Effector memory CD4-positive, alpha-beta T cell (primary cell): ENCODE data around the gene BAG3.

Experiments
- DNase-seq, 3 donors: peaks; one replicate each; pipeline ENCODE4 v3.0.0-alpha.2; 2020
- H3K27ac ChIP-seq: 2 replicates; pipeline ENCODE4 v1.7.0; 2013; ENCODE audit warnings: mild to moderate bottlenecking, low read length, moderate library complexity; ENCODE audit not compliant: insufficient read depth, poor library complexity, severe bottlenecking
- H3K27me3 ChIP-seq: replicated peaks from 2 replicates; pipeline ENCODE4 v1.7.0; 2013; ENCODE audit warnings: mild to moderate bottlenecking, low read length; ENCODE audit not compliant: insufficient read depth, control insufficient read depth, poor library complexity, severe bottlenecking
- H3K36me3 ChIP-seq: 2 replicates; pipeline ENCODE4 v1.7.0; 2013; ENCODE audit warnings: mild to moderate bottlenecking, low read length, moderate library complexity; ENCODE audit not compliant: control insufficient read depth, insufficient read depth
- H3K4me1 ChIP-seq: 2 replicates; pipeline ENCODE4 v1.7.0; 2013; ENCODE audit warnings: low read length, mild to moderate bottlenecking; ENCODE audit not compliant: control insufficient read depth, insufficient read depth, poor library complexity, severe bottlenecking
- H3K4me3 ChIP-seq: 2 replicates; pipeline ENCODE4 v1.7.0; 2013; ENCODE audit warnings: low read length, low read depth, mild to moderate bottlenecking; ENCODE audit not compliant: insufficient read depth, poor library complexity, severe bottlenecking
- H3K9me3 ChIP-seq: 2 replicates; pipeline ENCODE4 v1.7.0; 2013; ENCODE audit warnings: mild to moderate bottlenecking, low read length, moderate library complexity; ENCODE audit not compliant: control insufficient read depth

The BAG3 gene

DNA sequence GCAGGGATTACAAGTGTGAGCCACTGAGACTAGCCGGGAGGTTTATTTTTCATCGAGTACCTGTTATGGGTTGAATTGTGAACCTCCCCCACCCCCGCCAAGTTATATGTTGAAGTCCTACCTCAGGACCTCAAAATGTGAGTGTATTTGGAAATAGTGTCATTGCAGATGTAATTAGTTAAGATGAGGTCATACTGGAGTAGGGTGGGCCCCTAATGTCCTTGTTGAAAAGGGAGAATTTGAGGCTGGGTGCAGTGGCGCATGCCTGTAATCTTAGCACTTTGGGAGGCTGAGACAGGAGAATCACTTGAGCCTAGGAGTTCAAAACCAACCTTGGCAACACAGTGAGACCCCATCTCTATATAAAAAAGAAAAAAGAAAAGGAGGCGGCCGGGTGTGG lies 10.8 kb upstream of the BAG3 start:
- Histone ChIP-seq H3K27me3 (no peaks in the 10 kb centered on the region), H3K4me1 (peaks cover 18% of the 10 kb centered on the region), H3K9me3 (peaks cover 4% of the 10 kb centered on the region), H3K4me3 (no peak overlapping the region), H3K36me3 (no peaks in the 10 kb centered on the region), H3K27ac (no peak overlapping the region)
- no peak for DNase-seq

DNA sequence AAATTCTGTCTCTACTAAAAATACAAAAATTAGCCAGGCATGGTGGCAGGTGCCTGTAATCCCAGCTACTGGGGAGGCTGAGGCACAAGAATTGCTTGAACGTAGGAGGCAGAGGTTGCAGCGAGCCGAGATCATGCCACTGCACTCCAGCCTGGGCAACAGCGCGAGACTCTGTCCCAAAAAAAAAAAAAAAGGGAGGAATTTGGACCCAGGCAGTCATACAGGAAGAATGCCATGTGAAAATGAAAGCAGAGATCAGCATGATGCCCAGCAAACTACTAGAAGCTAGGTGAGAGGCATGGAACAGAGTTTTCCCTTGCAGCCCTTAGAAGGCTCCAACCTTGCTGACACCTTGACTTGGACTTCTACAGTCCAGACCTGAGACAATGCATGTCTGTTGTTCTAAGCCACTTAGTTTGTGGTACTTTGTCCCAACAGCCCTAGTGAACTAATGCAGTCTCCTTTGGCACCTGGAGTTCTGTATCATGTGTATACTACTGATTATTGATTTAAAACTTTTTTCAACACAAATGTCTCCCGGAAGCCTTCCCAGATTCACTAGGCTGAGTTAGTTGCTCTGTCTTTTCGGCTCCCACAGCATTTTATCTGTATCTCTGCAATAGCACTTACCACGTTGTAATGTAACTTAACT lies 10.2 kb upstream of the BAG3 start:
- no peak overlapping the region for H3K27ac ChIP-seq

DNA sequence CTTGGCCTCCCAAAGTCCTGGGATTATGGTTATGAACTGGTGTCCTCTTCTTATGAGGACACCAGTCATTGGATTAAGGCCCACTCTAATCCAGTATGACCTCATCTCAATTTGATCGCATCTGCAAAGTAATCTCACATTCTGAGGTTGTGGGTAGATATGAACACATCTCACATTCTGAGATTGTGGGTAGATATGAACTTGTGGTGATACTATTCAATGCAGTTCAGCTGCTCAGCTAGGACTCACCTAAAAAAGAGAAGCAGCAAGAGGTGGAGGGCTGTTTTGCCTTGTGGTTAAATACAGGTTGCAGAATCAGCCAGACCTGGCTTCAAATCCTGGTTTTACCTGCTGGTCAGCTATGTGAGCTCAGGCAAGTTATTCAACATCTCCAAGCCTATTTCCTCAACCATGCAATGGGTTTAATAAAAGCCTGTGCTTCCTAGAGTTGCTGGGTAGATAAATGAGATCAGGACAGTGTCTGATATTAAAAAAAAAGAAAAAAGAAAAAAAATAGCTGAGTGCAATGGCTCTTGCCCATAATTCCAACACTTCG lies 8.5 kb upstream of the BAG3 start:
- no peaks in the 10 kb centered on the region for H3K36me3 ChIP-seq
- peak in 1 of 3 donors; percentile 5 for DNase-seq
- H3K27me3 ChIP-seq = no peaks in the 10 kb centered on the region
- H3K4me3 ChIP-seq = no peak overlapping the region
- H3K27ac ChIP-seq = no peak overlapping the region
- peaks cover 4% of the 10 kb centered on the region for H3K9me3 ChIP-seq
- peaks cover 18% of the 10 kb centered on the region for H3K4me1 ChIP-seq

More for the DNA sequence above, 10.2 kb upstream of the BAG3 start:
- DNase-seq = no peak
- H3K4me3 ChIP-seq = no peak overlapping the region
- no peaks in the 10 kb centered on the region for H3K27me3 ChIP-seq
- no peaks in the 10 kb centered on the region for H3K36me3 ChIP-seq
- H3K4me1 ChIP-seq = peaks cover 18% of the 10 kb centered on the region
- H3K9me3 ChIP-seq = peaks cover 4% of the 10 kb centered on the region

DNA sequence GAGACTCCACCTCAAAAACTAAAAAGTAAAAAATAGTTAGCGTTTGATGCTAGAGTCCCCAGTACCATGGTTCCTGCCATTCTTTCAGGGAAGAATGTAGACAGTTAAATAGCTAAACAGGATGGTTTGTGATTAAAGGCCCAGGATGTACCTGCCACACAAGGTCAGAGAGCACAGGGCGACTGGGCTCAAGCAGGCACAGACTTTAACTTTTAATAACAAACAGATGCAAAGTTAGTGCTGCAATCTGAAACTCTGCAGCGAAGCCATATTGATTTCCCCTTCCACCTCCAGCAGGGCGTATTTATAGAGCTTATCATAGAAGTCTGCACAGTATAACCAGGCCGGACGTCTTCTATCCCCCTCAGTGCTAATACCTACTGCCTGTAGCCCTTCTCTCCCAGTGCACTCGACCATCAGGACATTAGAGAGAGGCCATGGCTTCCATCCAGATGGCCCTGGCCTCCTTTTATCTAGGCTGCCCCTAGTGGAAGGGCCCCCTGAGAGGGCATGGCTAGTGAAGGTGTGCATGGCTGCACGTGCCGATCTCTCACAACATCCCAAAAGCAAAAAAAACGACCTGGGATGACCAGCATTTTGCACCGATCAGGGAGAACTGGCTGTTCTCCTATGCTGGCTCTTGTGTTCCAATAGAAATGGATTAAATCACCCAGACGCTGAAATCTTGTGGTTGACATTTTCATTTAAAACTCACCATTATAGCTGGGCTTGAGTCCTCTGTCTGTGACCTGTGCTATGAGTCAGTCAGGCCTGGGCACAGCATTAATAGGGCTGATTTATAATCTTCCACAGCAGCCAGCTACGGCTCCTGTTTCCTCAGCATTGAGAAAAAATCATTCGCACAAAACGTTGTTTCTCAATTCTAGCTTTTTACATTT lies 7.6 kb upstream of the BAG3 start:
- Histone ChIP-seq H3K27me3 (no peaks in the 10 kb centered on the region), H3K27ac (no peak overlapping the region), H3K4me1 (peaks cover 18% of the 10 kb centered on the region), H3K4me3 (no peak overlapping the region), H3K9me3 (peaks cover 4% of the 10 kb centered on the region), H3K36me3 (no peaks in the 10 kb centered on the region)
- no peak for DNase-seq

DNA sequence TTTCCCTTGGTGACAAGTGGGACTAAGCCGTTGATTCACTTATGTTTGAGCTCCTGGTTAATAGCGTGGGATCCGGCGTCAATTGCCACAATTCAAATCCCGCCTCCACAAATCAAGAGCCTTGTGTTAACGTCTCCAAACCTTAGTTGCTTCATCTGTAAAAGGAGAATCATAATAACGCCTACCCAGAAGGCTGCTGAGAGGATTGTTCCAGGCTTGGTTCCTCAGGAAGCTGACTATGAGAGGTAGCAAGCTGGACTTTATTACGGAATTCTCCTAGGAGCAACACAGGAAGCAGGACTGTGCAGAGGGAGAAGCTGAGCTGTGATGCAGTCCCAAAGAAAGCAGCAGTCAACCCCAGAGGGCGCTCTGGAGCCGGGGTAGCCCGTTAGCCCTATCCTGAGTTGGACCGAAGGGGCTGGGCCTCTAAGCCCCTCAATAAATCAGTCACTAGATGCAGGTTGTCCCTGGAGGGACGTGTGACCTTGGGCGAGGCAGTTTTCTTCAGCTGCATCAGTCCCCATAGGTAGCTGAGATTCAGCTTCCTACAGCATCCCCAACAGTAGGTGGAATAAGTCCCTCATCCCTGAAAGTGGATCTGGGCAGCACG lies 6.9 kb upstream of the BAG3 start:
- Histone ChIP-seq H3K4me3 (no peak overlapping the region), H3K27ac (no peak overlapping the region), H3K4me1 (peaks cover 18% of the 10 kb centered on the region), H3K9me3 (peaks cover 4% of the 10 kb centered on the region), H3K36me3 (no peaks in the 10 kb centered on the region), H3K27me3 (no peaks in the 10 kb centered on the region)
- no peak for DNase-seq

DNA sequence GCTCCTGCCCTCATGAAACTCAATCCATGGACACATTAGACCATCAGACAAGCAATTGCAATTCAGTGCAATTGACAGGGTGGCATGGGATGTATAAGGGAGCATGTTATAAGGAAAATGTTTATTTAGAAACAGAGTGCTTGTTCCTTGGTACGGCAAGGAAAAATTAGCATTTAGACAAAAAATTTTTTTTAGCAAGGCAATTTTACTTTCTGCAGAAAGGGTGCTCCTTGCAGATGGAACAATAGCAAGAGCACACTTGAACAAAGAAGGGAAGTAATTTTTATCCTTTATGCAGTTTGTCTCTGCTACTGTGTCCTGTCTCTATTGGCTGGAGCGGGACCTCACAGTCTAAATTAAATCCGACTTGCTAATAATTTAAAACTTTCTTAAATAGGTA lies 6.2 kb upstream of the BAG3 start:
- H3K36me3 ChIP-seq = no peaks in the 10 kb centered on the region
- no peak overlapping the region for H3K4me3 ChIP-seq
- no peaks in the 10 kb centered on the region for H3K27me3 ChIP-seq
- H3K9me3 ChIP-seq = peaks cover 4% of the 10 kb centered on the region
- peaks cover 18% of the 10 kb centered on the region for H3K4me1 ChIP-seq
- no peak for DNase-seq
- no peak overlapping the region for H3K27ac ChIP-seq

DNA sequence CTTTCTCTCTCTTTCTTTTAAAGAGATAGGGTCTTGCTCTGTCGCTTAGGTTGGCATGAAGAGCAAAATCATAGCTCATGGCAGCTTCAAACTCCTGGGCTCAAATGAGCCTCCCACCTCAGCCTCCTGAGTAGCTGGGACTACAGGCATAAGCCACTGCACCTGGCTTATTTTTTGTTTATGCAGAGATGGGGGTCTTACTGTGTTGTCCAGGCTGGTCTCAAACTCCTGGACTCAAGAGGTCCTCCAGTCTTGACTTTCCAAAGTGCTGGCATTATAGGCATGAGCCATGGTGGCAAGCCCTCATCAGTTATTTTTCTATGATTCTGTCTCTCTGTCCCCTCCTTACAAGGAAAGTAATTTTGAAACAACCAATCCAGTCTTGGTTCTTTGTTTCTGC lies 1.1 kb upstream of the BAG3 start:
- H3K4me1 ChIP-seq = peaks cover 16% of the 10 kb centered on the region
- H3K9me3 ChIP-seq = no peaks in the 10 kb centered on the region
- DNase-seq = no peak
- no peak overlapping the region for H3K4me3 ChIP-seq
- no peak overlapping the region for H3K27ac ChIP-seq
- H3K36me3 ChIP-seq = no peaks in the 10 kb centered on the region
- no peaks in the 10 kb centered on the region for H3K27me3 ChIP-seq

DNA sequence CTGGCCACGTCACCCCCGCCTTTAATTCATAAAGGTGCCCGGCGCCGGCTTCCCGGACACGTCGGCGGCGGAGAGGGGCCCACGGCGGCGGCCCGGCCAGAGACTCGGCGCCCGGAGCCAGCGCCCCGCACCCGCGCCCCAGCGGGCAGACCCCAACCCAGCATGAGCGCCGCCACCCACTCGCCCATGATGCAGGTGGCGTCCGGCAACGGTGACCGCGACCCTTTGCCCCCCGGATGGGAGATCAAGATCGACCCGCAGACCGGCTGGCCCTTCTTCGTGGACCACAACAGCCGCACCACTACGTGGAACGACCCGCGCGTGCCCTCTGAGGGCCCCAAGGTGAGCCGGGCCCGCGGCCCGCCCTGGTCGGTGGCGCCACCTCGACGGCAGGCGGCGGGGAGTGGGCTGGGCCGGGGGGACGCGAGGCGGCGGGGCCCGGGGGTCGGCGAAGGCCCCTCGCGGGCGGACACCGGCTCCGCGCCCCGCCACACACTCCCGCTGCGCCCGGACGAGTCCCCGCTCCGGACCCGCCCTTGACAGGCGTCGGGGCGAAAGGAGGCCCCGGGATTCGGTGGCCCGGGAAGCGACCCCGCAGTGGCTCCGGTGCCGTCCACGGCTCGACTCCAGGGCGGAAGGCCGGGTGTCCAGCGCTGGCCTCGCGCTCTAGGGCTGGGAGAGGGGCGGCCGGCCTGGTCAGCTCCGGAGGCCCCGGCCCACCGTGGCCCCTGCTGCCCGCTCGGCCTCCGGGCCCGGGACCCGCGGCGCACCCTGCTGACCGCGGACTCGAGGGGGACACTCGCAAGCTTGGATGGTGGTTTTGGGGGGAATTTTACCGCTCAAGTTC lies 557 bp downstream of the BAG3 start:
- Histone ChIP-seq H3K27ac (peak overlapping the region; percentile 88), H3K9me3 (no peaks in the 10 kb centered on the region), H3K4me3 (peak overlapping the region; percentile 95), H3K36me3 (no peaks in the 10 kb centered on the region), H3K4me1 (peaks cover 31% of the 10 kb centered on the region), H3K27me3 (no peaks in the 10 kb centered on the region)
- DNase-seq = peak in 2 of 3 donors; percentile 3 to 4

DNA sequence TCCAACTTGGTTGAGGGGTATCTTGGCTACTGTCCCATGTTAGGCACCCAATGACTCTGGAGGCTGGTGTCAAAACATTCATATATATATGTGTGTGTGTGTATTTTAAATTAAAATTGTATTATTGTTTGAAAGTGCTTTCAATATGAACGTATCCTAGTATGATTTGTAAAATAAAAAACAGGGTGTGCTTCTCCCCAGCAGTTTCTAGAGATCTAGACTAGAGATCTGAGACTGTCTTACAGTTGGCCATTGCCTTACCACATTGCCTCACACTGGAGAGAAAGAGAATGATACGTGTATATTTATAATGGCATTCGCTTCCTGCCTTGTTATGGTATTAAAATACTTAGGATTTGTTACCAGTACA lies 1.2 kb downstream of the BAG3 start:
- peak in 1 of 3 donors; percentile 6 for DNase-seq
- H3K4me1 ChIP-seq = peaks cover 36% of the 10 kb centered on the region
- peak overlapping the region; percentile 88 for H3K27ac ChIP-seq

More for the DNA sequence above, 1.2 kb downstream of the BAG3 start:
- Histone ChIP-seq H3K36me3 (no peaks in the 10 kb centered on the region), H3K27me3 (no peaks in the 10 kb centered on the region), H3K4me3 (peak overlapping the region; percentile 95), H3K9me3 (no peaks in the 10 kb centered on the region)
